Ureter (tissue), 1 donor: ENCODE data around the gene GATA2. TPM values are rescaled to one million over a fixed set of nuclear protein-coding genes. Genes with fewer than 3 reads are reported as not detected.

ENCODE experiments used
- DNase-seq: peaks from one replicate; pipeline ENCODE4 v3.0.0-alpha.2; 2020; ENCODE audit warnings: low spot score
- total RNA-seq: library from RNA; stranded (reverse); gene quantifications from one replicate; pipeline ENCODE4 v1.2.4, GENCODE V29; 2023
- donor health status: DM: yes; HTN: yes; CAD: no.

Gene GATA2
- total RNA-seq, 1 donor from 2014 or later: 57.8 TPM

DNA sequence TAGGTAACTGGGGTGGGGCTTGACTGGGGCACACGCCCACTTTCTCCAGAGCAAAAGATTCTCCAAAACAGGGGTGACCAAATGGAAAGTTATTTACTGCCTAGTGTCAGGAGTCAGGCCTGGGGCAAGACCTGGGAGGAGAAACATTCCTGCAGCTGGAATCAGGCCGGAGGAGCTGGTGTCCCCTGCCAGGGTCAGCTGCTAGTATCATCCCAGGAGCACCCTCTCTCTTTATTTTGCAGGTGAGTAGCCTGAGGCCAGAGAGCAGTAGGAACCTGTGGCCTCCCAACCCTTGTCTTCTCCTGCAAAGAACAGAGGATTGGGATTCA is 59.2 kb downstream of the GATA2 start:
- DNase-seq: no peak

DNA sequence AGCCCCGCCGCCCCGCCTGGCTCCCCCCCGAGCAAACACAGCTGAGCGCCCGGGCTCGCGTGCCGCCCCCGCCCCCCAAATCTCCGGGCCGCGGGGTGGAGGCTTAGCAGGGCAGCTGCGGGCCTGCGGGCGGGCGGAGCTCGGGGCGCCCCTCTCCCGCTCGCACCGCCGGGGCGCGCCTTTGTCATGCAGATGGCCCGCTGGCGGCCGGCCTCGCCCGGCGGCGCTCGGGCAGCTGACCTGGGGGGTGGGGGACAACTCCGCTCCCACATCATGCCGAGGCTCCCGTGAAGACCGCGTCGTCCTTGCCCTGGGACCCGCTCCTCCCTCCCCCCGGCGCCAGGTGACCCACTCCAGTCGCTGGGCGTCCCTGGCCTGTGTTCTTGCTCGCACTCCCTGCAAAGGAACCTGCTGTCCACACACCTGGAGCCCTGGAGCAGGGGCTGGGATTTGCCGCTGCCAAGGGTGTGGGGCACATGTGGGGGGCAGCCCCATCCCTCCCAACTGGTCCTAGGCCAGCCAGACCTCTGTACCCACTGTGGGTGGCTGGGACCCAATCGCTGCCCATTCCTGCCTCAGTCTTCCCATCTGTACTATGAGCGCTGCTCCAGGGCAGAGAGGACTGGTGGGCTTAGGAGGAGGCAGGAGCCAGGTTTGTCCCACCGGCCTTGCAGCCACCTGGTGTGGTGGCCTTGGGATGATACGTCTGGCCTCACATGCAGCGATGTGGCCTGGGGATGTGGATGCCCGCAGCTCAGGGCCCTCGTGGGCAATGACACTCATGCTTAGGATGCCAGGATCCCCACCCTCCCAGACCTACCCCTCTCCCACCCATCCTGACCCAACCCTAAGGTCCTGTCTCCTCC is 59.8 kb downstream of the GATA2 start:
- no peak for DNase-seq

- no peak for DNase-seq
Measured at GRCh38 chr3:128432301-128432970, 60.6 kb downstream of the GATA2 start.

DNA sequence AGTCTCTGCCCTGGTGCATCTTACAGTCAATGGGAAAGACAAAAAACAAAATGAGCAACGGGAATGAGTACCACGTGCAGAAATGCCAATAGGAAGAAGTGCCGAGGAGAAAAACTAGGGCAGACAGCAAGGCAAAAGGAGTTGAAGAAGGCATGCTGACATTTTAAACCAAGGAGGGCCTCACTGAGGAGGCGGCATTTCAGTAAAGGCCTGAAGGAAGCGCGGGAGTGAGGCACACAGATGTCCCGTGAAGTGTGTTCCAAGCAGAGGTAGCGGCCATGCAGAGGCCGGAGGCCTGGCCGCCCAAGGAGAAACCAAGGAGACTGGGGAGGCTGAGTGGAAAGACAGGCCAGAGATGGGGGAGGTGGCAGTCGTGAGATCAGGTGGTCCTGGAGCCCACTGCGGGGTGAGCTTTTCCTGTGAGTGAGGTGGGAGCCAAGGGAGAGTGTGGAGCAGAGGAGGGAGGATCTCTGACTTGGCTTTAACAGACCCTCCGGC is 61.1 kb downstream of the GATA2 start:
- no peak for DNase-seq

DNA sequence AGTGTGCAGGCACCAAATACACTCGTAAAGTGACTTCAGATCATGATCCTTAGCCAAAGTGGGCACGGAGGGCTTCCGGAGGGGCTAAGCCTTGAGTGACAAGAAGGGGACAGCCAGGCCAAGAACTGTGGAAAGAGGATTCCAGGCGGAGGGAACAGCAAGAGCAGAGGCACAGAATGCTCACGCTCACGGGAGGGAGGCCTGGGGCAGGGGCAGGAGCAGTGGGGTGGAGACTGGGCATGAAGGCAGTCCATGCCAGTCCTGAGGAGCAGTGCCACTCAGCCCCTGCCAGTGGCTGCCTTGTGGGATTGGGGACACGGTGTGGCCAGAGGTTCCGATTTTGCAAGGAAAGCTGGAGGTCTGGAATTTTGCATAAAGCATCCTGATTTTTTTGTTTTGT is 62.3 kb downstream of the GATA2 start:
- DNase-seq: no peak

DNA sequence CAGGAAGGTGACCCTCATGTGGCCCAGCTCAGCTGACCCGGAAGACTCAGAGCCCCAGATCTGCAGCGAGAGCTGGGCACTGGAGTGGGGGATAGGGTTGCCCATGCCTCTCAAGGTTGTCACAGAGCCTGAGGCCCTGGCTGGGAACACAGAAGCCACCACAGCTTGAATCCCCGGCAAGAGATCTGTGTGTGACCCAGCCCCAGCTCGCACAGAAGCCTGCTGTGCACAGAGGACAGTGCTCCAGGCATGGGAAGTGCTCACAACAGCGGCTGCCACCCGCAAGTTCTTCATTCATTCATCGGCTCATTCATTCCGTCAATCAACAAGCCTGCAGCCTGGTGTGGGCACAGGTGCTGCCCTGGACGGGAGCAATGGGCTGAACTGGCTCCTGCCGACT is 62.7 kb downstream of the GATA2 start:
- no peak for DNase-seq

- no peak for DNase-seq
Measured at GRCh38 chr3:128429751-128430150, 63.2 kb downstream of the GATA2 start.

Other genes with a start within 250 kb of the GATA2 start
- not detected for gene DNAJB8, start 26.3 kb downstream of the GATA2 start, total RNA-seq
- 180 TPM for gene RPN1, start 157.6 kb upstream of the GATA2 start, total RNA-seq
- gene RAB7A, start 233.0 kb upstream of the GATA2 start, total RNA-seq: 270 TPM